ENCODE measurements around the gene CAPN15.

The CAPN15 gene

GRCh38 chr16:578232-578869 lies 50.8 kb downstream of the CAPN15 start:
- no peak for DNase-seq (ENCODE audit: low spot score)

- peak; percentile 75 for DNase-seq (ENCODE audit: low spot score)
These were observed 51.4 kb downstream of the CAPN15 start for GRCh38 chr16:578870-579405.

GRCh38 chr16:580141-580945 lies 52.8 kb downstream of the CAPN15 start:
- no peak for DNase-seq (ENCODE audit: low spot score)

GRCh38 chr16:580946-581498 lies 53.5 kb downstream of the CAPN15 start:
- no peak for DNase-seq (ENCODE audit: low spot score)

GRCh38 chr16:582218-582613 lies 54.7 kb downstream of the CAPN15 start:
- DNase-seq (ENCODE audit: low spot score): no peak

- DNase-seq (ENCODE audit: low spot score): no peak
These were observed 55.3 kb downstream of the CAPN15 start for GRCh38 chr16:582614-583331.

GRCh38 chr16:583470-583814 lies 55.9 kb downstream of the CAPN15 start:
- no peak for DNase-seq (ENCODE audit: low spot score)

- DNase-seq (ENCODE audit: low spot score): no peak
These were observed 56.5 kb downstream of the CAPN15 start for GRCh38 chr16:583815-584591.

GRCh38 chr16:585351-585750 lies 57.8 kb downstream of the CAPN15 start:
- DNase-seq (ENCODE audit: low spot score): no peak

- no peak for DNase-seq (ENCODE audit: low spot score)
These were observed 58.6 kb downstream of the CAPN15 start for GRCh38 chr16:586047-586644.

- DNase-seq (ENCODE audit: low spot score): no peak
These were observed 59.4 kb downstream of the CAPN15 start for GRCh38 chr16:586645-587590.

- no peak for DNase-seq (ENCODE audit: low spot score)
These were observed 61.1 kb downstream of the CAPN15 start for GRCh38 chr16:588639-588888.

- DNase-seq (ENCODE audit: low spot score): peak; percentile 87
These were observed 61.6 kb downstream of the CAPN15 start for GRCh38 chr16:588889-589657.

- DNase-seq (ENCODE audit: low spot score): peak; percentile 97
These were observed 62.2 kb downstream of the CAPN15 start, which contains the start of gene RAB40C for GRCh38 chr16:589658-590187. Gene RAB40C (plus strand): TSS chr16:590066. CDS start chr16:590292, 226 bp downstream.

GRCh38 chr16:590188-590814 lies 62.8 kb downstream of the CAPN15 start:
- no peak for DNase-seq (ENCODE audit: low spot score)

GRCh38 chr16:590815-591200 lies 63.3 kb downstream of the CAPN15 start:
- DNase-seq (ENCODE audit: low spot score): no peak

- no peak for DNase-seq (ENCODE audit: low spot score)
These were observed 63.7 kb downstream of the CAPN15 start for GRCh38 chr16:591231-591630.

- DNase-seq (ENCODE audit: low spot score): no peak
These were observed 64.5 kb downstream of the CAPN15 start for GRCh38 chr16:591892-592517.
